Measurements from ENCODE around the gene ATF7.

- TF ChIP-seq, protein P1, sequence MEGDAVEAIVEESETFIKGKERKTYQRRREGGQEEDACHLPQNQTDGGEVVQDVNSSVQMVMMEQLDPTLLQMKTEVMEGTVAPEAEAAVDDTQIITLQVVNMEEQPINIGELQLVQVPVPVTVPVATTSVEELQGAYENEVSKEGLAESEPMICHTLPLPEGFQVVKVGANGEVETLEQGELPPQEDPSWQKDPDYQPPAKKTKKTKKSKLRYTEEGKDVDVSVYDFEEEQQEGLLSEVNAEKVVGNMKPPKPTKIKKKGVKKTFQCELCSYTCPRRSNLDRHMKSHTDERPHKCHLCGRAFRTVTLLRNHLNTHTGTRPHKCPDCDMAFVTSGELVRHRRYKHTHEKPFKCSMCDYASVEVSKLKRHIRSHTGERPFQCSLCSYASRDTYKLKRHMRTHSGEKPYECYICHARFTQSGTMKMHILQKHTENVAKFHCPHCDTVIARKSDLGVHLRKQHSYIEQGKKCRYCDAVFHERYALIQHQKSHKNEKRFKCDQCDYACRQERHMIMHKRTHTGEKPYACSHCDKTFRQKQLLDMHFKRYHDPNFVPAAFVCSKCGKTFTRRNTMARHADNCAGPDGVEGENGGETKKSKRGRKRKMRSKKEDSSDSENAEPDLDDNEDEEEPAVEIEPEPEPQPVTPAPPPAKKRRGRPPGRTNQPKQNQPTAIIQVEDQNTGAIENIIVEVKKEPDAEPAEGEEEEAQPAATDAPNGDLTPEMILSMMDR (IDR thresholded peaks at IDR 0.05; ENCODE audit: low read depth, low read length) = no peak
- TF ChIP-seq, protein P2, sequence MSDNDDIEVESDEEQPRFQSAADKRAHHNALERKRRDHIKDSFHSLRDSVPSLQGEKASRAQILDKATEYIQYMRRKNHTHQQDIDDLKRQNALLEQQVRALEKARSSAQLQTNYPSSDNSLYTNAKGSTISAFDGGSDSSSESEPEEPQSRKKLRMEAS (IDR thresholded peaks at IDR 0.05; ENCODE audit: low read depth, low read length) = no peak
Measured at GRCh38 chr12:53496752-53497032, 129.5 kb downstream of the ATF7 start.
